Stimulated activated CD8-positive, alpha-beta memory T cell treated with anti-CD3 and anti-CD28 coated beads, Interleukin-12 subunit alpha, Interleukin-12 subunit beta, amount 100 ng/mL, for 1 hour (primary cell): ENCODE measurements around the gene MEMO1.
"Not testable (repeated sequence)": the region's sequence is repeated elsewhere in the genome, so short reads cannot be mapped to it uniquely, and the experiment has no call there.

ENCODE experiments used
- DNase-seq: peaks from one replicate; pipeline ENCODE4 v3.0.0-alpha.2; 2020; ENCODE audit warnings: low read depth

Gene MEMO1

DNA sequence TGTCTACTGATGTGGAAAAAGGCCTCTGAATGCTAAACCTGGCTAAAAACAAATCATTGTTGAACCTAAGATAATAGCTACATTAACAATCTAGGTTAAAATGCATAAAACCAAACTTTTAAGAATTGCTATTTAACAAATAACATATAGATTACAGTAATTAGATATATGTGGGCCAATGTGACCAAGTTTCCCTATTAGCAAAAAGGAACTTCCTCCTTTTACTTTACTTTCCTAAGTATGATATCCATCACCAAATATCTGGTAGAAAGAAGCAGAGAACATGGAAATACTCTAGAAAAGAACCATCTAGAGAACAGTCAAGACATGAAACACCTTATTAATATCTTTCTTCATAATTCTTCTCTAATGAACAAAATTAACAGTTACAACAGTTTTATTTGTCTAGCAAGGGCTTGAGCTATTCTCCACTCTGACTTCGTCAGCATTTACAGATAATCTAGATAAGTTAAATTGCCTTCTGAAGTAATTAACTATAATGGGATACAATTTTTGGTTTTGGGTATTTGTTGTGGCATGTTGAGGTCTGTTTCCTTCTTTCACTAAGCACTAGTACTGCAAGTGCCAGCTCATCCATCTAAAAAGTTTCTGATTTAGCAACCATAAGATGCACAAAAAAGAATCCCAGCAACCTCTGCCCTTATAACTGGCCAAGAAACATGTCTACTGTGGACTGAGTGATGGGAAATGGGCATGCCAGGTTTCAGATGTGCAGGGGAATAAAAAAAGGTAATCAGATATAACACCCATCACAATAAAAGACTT is 53.3 kb downstream of the MEMO1 start:
- DNase-seq = no peak

DNA sequence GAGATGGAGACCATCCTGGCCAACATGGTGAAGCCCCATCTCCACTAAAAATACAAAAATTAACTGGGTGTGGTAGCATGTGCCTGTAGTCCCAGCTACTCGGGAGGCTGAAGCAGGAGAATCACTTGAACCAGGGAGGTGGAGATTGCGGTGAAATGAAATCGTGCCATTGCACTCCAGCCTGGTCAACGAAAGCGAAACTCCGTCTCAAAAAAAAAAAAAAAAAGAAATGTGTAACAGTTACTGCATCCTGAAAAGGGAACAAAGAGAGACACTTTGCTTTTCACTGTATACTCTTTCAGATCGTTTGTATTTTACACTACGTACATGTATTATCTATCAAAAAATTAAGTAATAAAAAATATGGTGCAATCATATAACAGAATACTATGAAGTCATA is 53.9 kb downstream of the MEMO1 start:
- DNase-seq = not testable (repeated sequence)

DNA sequence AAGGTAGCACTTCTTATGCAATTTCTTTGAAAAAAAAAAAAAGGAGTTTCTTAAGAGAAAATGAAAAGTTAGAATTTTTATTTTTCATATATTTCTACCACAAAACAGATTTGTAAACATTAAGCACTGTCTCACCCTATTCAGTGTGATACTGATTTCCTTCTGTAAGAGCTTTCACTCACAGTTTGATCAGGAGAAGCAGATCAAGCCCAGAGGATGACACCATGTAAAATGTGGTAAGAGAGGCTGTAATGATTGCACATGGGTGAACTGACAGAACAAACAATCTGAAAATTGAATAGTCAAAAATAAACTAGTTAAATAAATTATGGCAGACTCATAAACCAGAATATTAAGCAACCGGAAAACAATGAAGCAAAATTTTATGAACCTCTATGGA is 54.5 kb downstream of the MEMO1 start:
- no peak for DNase-seq

DNA sequence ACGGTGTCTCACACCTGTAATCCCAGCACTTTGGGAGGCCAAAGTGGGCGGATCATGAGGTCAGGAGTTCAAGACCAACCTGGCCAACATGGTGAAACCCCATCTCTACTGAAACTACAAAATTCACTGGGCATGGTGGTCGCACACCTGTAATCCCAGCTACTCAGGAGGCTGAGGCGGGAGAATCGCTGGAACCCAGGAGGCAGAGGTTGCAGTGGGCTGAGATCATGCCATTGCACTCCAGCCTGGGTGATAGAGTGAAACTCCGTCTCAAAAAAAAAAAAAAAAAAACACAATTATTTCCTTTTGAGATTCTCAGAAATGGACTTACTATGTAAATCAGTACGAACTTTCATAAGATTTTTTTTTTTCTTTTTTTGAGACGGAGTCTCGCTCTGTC is 57.7 kb downstream of the MEMO1 start:
- not testable (repeated sequence) for DNase-seq

DNA sequence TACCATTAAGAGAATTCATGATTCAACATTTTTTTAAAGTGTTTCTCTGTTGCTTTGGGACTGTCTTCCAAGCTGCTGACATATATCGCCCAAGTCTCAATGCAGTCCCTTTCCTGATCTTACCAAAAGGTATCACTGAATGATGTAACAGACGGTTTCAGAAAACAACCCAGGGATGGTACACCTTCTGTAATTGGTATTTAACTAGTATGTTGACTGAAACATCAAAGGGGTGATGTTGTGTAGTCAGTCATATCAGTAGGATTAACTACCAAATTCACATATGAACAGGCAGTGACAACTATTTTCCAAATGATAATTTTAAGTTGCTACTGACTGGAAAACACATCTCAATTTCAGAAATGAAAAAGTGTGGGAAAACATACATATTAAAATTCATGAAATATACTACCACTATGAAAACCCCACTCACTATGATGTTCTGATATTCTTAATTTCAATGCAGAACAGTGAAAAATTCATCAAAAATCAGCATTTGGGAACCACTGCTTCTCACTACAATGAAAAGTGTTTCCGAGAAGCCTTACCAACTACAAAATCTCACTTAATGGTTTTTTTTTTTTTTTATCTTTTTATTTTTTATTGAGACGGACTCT is 59.8 kb downstream of the MEMO1 start:
- DNase-seq = no peak

DNA sequence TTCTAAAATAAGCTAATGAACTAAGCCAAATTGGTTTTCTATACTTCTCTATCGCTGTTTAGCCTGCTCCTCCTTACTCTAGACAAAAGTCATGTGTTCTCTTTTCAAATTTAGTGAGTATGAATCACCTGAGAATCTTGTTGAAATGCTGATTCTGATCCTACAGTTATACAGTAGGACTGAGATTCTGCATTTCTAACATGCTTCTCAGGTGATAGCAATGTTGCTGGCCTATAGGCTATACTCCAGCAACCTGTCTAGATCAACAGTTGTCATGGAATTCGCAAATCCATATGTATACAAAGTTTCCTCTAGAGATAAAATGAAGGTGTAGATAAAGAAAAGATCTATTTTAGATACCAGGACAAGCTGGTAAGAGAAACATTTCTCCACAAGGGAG is 62.9 kb downstream of the MEMO1 start:
- DNase-seq = no peak

DNA sequence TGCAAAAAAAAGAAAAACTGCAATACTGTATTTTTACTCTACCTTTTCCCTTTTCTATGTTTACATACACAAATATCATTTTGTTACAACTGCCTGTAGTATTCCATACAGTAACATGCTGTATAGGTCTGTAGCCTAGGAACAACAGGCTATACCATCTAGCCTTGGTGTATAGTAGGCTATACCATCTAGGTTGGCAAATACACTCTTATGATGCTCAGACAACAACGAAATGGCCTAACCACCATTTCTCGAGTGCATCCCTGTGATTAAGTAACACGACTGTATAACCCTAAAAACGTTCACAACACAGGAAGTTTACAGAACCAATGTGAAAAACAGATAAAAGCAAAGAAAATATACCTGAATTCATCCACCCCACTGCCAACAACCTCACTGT is 64.0 kb downstream of the MEMO1 start:
- no peak for DNase-seq

DNA sequence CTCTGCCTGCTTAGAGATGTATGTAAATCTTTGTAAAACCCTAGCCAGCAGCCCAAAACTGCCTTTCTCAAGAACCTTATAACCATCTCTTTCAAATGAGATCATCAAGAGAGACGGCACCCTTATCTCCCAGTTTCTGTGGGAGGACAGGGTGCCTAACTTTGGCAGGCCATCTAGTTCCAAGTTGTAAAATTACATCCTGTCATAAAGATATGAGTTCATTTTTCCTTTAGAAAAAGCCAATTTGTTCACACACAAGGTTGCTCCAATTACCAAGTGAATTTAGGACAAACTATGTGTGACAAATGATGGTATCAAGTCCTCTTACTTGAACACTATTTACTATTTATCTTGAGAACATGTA is 65.3 kb downstream of the MEMO1 start:
- no peak for DNase-seq

DNA sequence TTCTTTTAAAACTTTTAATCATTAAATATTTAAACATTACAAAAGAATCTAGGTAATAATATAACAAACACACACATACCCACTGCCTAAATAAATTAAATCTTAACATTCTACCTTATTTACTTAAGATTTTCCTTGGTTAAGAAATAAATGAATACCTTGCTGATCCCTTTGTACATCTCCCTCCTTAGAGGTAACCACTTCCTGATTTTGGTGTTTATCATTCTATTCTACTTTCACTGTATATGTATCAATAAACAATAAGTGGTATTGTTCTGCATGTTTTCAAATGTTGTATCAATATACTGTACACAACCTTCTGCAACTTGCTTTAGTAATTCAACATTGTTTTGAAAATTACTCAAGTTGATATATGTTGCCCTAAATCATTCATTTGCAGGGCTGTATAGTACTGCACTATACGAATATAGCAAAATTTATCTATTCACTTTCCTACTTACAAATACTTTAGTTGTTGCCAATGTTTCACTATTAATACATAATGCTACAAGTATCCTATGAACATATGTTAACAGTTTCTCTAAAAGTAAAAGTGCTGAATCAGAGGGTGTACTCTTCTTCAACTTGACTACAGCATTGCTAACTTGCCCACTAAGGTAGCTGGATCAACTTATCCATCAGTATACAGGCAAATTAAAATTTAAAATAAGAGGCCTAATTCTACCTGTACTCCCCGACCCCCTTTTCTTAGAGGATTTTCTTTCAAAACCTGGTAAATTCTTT is 65.8 kb downstream of the MEMO1 start:
- no peak for DNase-seq

DNA sequence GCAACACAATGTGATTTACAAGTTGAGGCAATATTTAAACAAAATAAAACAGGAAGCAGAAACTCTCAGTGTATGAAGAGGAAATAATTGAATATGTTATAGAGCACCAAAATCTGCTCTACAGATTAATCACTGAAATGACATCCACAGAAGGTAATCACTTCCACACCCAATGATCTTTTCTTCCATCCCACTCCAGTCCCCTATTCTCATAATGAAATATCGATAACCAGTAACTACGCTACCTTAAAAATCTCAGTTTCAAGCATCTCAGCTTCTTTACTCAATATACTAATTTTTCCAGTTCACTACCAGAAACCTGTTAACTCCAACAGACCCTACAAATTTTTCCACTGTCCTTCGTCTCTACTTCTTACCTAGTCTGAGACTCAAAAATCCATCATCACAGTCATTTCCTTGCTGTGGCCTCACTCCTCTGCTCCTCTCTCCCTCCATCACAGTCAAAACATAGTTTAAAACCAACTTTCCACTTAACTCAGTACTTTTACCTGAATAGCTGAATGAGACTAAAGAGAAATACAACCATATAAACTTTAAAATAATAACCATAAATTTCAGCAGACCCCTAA is 67.1 kb downstream of the MEMO1 start:
- DNase-seq = no peak

DNA sequence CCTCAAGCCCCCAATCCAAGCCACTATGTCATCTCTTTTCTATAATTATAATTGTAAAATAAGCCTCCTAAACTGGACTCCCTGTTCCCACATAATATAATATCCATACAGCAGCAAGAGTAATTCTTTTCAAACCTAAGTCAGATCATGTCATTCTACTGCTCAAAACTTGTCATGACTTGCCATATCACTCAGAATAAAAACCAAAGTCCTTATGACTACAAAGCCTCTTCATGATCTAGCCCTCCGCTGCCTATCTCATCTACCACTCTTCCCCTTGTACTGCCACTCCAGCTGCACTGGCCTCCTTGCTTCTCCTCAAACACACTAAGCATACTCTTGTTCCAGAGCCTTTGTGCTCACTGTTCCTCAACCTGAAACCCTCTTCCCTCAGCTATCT is 69.9 kb downstream of the MEMO1 start:
- DNase-seq = no peak

DNA sequence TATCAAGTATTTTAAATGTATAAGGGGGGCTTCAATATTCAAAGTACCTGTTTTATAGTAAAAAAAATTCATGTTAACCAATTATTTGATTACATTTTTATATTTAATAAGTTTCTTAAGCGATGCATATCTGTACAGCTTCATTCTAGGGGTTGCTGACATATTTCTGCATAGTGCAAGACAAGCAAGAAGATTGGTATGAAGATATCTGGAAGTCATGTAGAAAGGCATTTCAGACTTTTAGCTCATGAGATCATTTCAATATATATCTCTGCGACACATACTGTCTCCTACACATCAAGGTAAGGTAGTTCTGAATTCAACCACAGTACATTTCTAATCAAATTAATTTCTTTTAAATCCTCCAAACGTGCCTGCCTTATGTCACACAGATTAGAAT is 73.1 kb downstream of the MEMO1 start:
- DNase-seq = no peak

DNA sequence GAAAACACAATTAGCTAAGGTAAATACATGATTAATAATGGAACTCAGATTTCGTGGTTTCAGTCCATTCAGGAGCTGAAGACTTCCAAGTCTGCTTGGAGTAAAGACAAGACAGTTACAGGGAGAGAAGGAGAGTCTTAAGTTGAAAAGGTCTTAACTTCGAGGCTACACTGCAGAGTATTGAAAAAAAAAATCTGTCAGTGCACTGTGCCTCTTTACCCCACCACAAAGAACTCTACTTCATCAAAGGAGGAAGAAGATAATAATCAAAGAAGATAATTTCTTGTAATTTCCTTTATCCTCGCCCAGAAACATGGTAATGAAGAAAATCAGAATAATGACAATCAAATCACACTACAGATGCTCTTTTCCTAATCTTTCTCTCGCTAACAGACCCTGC is 75.4 kb downstream of the MEMO1 start:
- no peak for DNase-seq

DNA sequence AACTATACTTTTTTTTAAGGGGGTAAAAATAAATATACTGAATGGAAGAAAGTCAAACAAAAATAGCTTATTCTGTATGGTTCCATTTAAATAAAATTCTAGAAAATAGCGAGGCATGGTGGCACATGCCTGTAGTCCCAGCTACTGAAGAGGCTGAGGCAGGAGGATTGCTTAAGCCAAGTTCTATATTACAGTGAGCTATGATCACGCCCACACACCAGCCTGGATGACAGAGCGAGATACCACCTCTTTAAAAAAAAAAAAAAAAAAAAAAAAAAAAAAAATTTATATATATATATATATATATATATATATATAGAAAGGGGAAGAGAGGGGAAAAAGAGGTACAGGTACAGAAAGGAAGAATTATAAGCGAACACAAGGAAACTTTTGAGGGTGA is 77.7 kb downstream of the MEMO1 start:
- no peak for DNase-seq

DNA sequence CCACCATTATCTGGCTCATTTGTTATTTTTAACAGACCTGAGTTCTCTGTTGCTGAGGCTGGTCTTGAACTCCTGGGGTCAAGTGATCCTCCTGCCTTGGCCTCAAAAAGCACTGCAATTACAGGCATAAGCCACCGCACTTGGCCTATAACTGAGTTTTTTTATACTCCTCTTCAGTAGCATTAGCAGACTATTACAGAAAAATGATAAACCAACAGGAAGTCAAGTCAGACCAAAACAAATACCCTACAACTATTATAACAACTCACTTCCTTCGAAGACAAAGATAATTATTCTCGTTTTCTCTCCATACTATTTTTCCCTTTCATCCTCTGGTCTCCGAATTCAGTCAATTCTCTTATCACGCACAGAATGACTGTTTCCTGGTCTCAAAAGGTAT is 78.2 kb downstream of the MEMO1 start:
- DNase-seq = no peak

DNA sequence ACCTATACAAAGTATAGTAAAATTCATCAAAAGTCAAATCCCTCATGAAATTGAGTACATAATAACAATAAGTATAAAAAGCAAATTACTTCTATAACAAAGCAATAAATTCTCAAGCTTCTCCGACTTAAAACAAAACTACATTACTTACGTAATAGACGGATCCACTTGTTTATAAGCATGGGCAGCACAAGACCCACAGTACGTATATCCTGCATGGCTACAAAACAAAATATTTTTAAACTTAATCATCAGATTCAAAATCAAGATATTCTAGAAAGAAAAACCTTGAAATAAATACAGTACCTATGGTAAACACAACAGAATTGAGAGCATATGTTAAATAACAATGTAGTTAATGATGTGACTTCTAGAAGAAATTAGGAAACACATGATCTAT is 78.9 kb downstream of the MEMO1 start:
- no peak for DNase-seq

DNA sequence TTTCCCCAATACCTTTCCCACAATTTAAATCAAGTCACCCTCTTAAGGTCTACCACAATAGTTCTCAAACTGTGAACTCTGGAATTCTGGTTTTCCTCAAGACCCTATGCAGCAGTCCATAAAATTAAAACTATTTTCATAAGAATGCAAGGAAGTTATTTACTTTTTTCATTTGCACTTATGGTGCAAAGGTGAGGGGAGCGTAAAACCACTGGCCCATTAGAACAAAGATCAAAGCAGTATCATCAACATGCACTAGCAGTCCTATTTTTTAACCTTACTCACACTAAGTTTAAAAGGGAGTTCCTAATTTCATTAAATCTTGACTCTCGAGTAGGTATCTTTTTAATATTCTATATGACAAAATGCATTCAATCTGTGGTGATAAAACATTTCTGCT is 85.3 kb downstream of the MEMO1 start:
- no peak for DNase-seq

DNA sequence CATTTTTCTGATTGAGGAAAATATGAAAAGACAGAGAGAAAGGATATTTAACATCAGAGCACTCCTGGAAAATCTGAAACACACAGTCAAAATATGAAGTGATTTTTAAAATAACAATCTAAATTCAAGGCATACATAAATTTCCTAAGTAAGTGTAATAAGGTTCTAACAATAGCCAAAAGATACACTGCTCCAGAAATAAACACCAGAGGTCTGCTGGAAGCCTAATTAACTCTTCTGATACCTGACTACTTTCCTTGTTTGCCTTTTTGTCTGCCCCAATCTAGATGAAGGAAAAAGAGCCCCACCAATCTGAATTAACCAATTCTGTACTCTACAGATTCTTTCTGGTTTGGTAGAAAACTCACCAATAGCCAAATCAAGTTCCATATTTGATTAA is 87.1 kb downstream of the MEMO1 start:
- DNase-seq = no peak

DNA sequence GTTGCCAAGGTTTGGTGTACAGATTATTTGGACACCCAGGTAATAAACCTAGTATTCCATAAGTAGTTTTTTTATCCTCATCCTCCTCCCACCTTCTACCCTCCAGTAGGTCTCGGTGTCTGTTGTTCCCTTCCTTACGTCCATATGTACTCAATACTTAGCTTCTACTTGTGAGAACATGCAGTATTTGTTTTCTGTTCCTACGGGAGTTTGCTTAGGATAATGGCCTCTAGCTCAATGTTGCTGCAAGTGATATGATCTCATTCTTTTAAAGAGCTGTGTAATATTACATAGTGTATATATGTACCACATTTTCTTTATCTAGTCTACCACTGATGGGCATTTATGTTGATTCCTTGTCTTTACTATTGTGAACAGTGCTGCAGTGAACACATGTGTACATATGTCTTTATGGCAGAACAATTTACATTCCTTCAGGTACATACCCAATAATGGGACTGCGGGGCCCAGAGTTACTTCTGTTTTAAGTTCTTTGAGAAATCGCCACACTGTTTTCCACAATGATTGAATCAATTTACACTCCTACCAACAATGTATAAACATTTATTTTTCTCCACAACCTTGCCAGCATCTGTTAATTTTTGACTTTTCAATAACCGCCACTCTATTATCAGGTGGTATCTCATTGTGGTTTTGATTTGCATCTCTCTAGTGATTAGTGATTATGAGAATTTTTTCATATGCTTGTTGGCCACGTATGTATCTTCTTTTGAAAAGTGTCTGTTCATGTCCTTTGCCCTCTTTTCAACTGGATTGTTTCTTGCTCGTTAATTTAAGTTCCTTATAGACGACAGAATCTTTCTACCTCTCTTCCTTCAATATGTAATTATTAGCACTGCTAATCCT is 88.0 kb downstream of the MEMO1 start:
- DNase-seq = no peak

DNA sequence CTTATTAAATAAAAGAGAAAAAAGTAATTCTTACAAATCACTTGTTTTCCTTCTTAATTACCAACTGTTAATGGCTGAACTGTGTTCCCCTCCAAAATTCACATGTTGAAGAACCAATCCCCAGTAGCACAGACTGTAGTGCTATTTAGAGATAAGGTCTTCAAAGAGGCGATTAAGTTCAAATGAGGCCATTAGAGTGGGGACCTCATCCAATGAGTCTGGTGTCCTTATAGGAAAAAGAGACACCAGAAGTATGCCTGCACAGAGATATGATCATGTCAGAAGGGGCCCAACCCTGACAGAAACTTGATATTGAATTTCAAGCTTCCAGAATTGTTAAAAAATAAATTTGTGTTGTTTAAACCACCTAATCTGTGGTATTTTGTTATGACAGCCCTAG is 89.8 kb downstream of the MEMO1 start:
- no peak for DNase-seq

DNA sequence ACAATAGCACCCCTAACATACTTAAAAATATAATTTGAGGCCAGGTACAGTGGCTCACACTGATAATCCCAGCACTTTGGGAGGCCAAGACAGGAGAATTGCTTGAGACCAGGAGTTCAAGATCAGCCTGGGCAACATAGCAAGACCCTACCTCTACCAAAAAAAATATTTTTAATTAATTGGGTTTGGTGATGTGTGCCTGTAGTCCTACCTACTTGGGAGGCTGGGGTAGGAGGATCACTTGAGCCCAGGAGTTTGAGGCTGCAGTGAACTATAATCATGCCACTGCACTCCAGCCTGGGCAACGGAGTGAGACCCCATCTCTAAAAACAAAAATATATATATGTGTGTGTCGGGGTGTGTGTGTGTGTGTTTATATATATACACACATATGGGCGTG is 91.3 kb downstream of the MEMO1 start:
- DNase-seq = no peak

DNA sequence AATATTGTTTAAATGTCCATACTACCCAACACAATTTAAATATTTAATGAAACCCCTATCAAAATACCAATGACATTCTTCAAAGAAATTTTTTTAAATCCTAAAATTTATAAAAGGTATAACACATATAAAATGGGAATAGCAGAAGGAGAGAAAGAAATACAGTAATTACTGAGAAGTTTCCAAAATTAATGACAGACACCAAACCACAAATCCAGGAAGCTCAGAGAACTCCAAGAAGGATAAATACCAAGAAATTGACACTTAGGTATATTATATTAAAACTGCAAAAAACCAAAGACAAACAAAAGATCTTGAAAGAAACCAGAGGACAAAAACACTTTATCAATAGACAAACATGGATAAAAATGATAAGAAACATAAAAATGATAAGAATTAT is 101.1 kb downstream of the MEMO1 start:
- DNase-seq = no peak
